GM19193 (cell line): ENCODE results near the gene OLIG2.

Experiments used
- POLR2A ChIP-seq: IDR thresholded peaks from 4 replicates; pipeline ENCODE4 v1.6.1; 2011; ENCODE audit not compliant: insufficient read depth, insufficient read length; ENCODE audit errors: extremely low read depth

Gene OLIG2

DNA sequence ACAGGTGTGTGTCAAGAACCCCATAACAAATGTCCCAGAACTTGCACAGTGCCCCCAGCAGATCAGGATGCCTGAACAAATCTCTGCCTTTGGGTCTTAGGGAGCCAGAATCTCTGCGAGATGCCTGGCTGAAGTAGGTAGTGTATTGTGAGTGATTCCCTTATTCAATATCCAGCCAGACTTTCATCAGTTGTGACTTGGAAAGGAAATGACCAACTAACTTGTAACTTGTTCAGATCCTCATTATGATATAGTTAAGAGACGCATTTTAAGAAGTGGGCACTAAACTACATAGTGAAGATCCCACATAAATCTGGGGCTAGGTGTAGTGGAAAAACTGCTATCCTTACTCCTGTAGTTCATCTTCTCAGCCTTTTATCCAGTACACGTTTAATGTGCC lies 11.8 kb downstream of the OLIG2 start:
- no peak for TF ChIP-seq POLR2A

DNA sequence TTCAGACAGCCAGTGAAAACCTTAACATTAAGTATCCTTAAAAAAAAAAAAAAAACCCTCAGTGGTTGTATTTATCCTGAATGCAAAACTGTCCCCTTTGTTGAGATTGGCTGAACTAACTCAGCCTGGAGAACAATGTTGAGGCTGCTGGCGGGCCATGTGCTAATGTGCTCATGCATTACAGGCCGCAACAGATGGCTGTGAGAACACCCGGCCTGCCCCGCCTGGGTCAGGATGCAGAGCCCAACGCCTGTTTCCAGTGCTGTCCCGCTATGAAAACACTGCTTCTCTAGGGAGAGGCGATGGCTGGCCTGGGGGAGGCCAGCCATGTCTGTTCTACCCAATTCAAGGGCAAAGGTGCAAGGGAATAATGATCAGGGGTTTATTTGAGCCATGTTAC lies 13.8 kb downstream of the OLIG2 start:
- no peak for TF ChIP-seq POLR2A

DNA sequence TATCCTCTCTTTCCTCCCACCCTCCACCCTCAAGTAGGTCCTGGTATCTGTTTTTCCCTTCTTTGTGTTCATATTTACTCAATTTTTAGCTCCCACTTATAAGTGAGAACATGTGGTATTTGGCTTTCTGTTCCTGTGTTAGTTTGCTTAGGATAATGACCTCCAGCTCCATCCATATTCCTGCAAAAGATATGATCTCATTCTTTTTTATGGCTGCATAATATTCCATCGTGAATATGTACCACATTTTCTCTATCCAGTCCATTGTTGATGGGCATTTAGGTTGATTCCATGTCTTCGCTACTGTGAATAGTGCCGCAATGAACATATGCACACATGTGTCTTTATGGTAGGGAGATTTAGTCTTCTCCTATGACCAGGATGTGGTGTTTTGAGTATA lies 14.5 kb downstream of the OLIG2 start:
- no peak for TF ChIP-seq POLR2A

DNA sequence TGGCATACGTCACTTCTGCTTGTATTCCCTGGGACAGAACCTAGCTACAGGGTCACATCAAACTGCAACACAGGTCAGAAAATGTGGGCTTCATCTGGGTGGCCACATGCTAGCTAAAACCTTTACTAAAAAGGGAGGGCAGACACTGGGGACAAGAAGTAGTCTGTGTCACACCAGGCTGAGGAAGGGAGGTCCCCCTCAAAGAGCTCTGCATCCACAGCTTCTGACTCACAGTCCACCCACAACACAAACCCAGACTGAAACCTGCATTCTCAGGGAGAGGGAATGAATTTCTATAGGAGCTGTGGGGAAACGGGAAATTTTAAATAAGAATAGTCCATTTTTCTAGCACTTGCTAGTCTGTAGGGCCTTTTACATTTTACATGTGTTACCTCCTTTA lies 16.2 kb downstream of the OLIG2 start:
- no peak for TF ChIP-seq POLR2A

DNA sequence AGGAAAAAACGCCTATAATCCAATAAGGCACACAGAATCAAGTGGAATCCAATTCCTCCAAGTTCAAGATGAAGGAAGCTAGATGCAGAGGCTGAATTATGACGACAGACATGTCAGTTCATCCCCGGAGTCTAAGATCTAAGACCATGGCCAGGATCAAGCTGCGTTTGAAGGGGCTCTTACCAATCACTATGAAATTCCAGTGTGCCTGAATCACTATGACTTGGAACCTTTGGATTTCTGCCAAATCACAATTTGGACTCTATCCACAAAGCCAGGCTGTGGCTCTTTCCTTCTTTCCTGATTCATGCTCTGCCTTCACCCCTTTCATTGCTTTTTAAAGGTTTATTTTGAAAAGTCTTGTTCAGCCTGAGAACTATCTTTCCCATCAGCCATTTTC lies 17.1 kb downstream of the OLIG2 start:
- TF ChIP-seq POLR2A, result no peak

DNA sequence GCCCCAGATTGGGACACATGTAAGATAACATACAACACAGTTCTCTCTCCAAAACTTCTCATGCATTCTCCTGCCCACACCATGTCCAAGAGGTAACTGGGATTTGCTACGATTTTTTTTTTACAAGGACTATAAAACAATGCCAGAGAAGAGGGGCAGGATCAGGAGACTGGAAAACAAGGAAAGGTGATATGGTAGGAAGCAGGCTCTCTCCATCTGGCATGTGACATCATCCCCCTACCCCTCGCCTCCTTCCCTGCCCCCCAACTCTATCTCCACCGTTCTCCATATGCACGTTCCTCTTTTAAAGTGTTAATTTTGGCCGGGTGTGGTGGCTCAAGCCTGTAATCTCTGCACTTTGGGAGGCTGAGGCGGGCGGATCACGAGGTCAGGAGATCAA lies 20.7 kb downstream of the OLIG2 start:
- TF ChIP-seq POLR2A, result no peak

DNA sequence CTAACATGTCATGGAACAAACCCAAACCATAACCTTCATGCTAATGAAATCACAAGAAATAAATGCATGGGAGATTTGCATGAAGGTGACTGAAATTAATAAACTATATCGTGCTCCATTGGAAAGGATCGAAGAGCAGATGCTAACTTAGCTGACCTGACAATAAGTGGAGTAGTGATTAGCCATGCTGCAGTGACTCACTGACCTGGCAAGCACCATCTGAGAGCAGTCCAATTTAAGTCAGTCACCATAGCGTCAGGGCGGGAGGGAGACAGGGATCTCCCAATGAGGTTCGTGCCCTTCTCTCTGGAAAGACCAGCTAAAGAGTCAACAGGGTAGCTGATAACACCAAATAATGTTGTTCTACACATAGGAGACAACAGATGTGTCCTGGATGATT lies 21.5 kb downstream of the OLIG2 start:
- TF ChIP-seq POLR2A, result no peak

DNA sequence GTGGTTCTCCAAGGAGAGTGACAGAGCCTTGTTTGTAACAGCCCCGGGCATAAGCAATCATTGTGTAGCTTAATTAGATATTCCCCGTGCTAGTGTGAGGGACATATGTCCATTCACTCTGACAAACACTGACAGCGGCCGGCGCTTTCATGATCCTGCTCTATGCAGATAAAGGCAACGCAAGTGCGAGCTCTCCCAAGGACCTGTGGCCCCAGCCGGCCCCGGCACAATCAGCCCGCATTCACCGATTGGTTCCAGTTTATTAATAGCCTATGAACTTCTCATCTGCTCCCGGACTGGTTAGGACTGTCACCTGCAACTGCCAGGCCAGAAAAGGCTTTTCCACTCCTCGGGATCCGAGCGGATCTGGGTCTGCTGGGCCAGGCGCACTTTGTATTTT lies 26.2 kb downstream of the OLIG2 start:
- no peak for TF ChIP-seq POLR2A

DNA sequence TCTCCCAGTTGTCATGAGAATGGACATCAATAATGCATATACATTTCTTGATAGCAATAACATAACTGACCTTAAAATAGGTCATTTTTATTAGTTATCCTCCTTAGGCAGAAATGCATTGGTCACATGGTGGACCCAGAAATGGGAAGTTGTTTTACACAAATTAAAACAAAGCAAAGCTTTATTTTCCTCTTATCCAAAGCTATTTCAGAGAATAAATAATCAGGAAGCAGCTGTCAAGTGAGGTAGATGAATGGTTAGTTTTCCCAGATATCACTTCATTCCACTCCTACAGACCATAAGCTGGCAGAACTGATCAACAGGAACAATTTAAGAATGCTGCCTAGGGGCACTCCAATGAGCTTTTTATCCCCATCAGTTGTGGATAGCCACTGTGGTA lies 28.2 kb downstream of the OLIG2 start:
- TF ChIP-seq POLR2A, result no peak

DNA sequence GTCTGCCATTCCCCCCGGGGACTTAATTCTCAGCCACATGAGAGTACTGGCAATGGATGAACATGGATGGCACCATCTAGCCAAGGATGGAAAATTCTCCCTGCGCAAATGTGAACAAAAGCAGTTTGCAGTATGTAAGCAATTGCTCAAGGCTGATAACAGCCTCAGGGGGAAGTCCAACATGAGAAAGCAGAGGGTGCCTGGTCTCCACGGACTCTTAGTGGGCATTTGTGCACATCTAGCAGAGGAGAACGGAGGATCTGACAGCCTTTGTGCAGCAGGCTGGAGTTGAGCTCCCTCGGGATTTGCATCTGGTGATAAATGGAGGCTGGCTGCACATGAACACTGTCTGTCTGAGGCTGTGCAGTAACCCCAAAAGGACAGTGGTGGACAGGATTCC lies 30.3 kb downstream of the OLIG2 start:
- TF ChIP-seq POLR2A, result no peak

DNA sequence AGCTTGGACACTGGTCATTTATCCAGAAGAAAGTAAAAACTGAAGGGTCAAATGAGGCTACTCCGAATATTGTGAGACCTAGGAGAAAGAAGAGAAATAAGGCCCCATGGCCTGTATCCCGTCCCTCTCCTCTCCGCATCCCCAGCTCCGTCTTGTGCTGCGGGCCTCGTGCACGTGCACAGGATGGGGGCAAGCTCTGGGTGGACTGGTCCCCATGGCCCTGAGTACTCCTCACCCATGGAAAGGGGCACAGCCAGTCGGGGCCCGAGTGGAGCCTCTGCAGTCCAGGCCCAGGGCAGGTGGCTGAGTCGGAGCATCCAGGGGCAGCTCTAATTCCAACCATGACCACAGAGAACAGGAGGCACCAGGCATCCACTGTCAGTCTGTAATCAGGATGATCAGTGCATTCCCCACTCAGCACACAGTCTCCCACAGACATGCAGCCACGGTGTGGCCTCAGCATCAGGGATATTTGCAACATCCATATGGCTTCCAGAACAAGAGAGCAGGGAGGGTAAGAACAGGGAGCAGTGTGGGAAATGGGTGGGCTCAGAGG lies 31.7 kb downstream of the OLIG2 start:
- TF ChIP-seq POLR2A, result no peak

DNA sequence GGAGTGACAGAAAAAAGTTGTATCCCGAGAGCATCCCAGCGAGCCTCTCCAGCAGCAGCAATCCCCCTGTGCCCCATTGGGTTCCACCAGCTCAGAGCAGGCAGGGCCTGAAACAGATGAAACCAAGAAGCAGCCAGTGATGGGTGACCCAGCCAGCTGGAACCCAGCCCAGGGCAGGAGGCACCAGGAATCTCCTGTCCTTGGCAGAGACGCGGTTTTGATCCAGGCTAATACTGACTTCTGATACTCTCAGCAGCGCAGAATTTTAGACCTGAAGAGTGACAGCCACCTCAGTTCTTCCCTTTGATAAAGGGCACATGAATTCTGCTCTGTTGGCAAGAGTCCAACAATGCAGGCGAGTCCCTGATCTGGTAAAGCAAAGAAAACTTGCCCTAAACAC lies 32.8 kb downstream of the OLIG2 start:
- TF ChIP-seq POLR2A, result no peak

DNA sequence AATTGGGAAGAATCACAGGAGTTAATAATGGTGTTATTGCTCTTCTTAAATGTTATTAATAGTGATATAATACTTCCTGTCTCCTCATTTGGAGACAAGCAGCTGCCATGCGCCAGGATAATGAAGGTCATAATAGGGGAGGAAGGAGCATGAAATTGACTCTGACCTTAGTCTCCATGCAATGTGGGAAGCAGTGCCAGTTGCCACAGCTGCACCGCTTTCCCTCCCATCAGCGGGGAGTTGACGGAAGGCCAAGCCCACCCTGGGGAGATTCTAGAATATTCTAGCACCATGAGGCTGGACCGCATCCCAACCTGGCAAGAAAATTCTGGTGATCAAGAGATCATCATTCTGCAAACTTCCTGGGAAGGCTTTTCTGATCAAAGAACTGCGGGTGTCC lies 33.2 kb downstream of the OLIG2 start:
- no peak for TF ChIP-seq POLR2A

DNA sequence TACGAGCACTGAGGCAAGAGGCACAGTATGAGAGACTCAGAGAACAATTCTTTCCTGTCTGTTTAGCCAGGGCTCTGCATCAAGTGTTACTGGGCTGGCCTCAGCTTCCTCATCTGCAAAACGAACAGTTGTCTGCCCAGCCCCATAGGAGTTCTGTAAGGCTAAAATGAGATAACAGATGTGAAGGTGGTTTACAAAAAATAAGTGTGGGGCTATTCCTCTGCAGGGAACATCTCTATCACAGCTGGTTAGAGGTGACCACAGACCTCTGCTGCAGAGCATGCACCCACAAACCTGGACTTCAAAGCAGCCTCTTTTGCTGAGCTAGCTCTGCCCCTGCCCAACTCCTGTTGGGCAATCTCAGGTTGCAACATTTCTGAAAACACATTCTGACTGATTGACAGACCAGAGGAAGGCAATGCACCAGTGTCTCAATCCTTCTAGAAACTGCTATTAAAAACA lies 33.7 kb downstream of the OLIG2 start:
- TF ChIP-seq POLR2A, result no peak

DNA sequence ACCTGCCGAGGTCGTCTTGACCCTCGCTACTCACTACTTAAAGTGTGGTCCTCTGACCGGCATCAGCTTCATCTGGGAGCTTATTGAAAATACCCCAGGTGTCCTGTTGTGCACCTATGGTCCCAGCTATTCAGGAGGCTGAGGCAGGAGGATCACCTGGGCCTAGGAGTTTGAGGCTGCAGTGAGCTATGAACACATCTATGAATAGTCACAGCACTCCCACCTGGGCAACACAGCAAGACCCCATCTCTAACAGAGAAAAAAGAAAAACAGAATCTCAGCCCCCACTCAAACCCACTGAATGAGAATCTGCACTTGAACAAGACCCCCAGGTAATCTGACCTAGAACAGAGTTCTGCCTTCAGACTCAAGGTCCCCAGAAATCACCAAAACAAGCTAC lies 35.5 kb downstream of the OLIG2 start:
- TF ChIP-seq POLR2A, result no peak

DNA sequence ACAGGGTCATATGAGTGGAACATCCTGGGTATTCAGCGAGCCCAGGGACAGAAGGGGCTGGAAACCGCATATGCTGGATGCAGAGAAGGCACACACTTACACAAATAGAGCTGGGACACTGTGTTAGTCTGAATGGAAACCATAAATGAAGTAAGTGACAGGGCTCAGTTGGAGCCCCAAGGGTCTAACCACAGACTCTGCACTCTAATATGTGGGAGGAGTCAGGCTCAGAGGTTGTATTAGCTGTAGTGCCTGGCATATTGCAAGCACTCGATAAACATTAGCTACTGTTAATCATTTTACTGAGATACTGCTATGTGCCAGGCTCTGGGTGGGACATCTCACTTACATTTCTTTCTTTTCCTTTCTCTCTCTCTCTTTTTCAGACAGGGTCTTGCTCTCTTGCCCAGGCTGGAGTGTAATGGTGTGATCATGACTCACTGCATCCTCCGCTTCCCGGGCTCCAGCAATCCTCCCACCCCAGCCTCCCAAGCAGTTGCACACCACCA lies 37.7 kb downstream of the OLIG2 start:
- TF ChIP-seq POLR2A, result no peak
